Stimulated activated CD8-positive, alpha-beta memory T cell treated with anti-CD3 and anti-CD28 coated beads, Interleukin-4, amount 100 ng/mL, for 24 hours (primary cell): ENCODE results near the gene POLDIP2.

Experiments used
- DNase-seq: peaks from one replicate; pipeline ENCODE4 v3.0.0-alpha.2; 2020; ENCODE audit warnings: low read depth

Gene POLDIP2

DNA sequence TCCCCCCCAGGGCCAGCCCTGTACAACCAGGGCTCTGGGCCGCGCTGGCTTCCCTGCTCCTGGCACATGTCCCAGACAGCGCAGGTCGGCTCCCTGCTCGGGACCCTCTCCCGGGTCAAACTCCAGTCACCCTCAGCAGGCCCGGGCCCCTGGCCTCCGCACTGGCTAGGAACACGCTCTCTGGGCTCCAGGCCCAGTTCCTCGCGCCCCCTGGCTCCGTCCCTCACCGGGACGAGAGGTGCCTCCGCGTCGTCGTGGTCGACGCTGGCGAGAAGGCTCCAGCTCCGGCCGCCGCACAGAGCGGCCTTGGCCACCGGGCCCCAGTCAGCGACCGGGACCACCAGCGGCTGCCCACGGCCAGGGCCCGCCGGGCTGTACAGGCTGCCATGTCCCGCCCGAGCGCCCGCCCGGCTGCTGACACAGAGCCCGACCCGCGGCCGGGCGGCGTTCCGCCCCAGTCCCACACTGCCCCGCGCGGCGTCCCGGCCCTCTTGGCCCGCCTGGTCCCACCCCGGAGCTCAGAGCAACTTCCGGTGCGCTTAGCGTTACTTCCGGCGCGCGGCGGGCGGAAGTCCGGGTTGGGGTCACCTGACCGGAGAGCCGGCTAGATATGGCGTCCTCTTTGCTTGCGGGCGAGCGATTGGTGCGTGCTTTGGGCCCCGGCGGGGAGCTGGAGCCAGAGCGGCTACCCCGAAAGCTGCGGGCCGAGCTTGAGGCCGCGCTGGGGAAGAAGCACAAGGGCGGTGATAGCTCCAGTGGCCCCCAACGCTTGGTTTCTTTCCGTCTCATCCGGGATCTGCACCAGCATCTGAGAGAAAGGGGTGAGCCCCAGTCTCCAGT is at the start of gene POLDIP2:
POLDIP2 (minus strand) TSS at position 467 of the 840 bp plus-strand sequence; CDS start at position 388, 79 bp downstream.
- peak; percentile 95 for DNase-seq

GRCh38 chr17:28406473-28406814 is 49.1 kb upstream of the POLDIP2 start:
- no peak for DNase-seq

GRCh38 chr17:28405632-28406472 is 48.5 kb upstream of the POLDIP2 start, which contains the start of gene SLC46A1:
Gene SLC46A1, minus strand, starts transcription at chr17:28406212. Its CDS starts 98 bp downstream, at chr17:28406114.
- DNase-seq, result peak; percentile 65

DNA sequence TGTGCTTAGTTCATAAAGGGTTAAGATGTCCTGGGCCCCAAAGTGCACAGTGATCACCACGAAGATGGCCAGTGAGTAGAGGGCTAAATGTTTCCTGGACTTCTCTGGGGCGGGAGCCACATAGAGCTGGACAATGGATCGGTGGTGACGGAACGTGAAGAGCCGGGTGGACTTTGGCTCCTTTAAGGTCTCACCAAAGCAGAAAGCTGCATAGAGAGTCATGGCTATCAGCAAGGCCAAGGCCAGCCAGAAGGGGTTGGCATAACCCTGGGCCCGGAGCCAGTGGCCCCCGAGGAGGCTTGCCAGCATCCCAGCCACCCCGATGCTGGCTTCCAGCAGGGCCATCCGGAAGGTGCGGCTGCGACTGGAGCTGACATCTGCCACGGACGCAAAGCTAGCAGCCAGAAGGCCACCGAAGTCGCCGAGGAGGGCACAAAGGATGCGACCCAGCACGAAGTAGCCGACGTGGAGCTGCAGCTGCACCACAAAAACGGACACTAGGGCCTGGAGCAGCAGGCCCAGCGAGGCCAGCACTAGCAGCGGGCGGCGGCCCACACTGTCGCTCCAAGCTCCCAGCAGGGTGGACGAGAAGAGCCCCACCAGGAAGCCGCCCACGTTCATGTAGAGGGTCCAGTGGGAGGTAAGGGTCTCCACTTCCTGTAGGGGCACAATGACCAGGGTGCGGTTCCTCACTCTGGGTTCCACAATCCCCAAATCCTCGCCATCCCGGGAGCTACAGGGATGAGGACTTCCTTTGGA is 47.7 kb upstream of the POLDIP2 start:
- no peak for DNase-seq

DNA sequence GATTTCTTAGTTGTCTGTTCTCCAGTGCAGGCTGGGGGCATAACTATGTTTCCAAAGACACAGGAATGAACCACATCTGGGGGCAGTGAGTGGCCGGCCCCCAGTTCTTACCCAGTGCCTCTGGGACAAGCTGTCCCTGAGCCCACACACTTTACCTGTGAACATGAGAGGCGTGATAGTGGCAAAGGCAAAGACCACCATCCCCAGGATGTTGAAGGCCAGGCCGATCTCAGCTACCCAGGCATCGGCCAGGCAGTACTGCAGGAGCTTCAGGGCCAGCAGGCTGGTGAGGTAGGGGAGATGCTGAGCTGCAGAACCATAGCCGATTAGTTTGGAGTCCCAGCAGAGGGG is 47.1 kb upstream of the POLDIP2 start:
- no peak for DNase-seq

DNA sequence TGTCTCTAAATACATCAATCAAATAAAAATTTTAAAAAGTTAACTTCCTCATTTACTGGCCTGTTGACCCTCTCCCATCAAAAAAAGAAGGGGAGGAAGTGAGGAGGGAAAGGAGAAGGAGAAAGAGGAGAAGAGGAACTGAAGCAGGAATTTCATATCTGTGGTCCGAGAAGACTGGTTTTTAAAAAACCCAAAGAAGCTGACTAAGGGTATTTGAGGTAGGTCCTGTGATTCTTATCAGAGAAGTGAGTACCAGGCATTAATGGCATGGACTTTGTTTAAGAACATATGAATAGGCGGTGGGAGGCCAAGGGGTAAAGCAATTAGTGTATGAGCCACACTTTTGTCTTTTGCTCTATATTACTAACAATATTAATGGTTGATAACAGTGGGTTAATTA is 46.7 kb upstream of the POLDIP2 start:
- DNase-seq, result no peak

DNA sequence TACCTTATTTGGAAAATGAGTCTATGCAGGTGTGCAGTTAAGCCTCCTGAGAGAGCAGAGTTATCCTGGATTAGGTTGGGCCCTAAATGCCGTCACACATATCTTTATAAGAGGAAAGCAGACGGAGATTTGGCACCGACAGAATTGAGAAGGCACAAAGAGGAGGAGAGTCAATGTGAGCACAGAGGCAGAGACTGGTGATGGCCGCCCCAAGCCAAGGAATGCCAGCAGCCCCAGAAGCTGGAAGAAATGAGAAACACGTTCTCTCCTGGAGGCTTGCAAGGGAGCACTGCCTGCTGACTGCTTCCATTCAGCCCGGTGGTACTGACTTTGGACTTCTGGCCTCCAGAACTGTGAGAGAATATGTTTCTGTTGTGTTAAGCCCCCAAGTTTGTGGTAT is 45.5 kb upstream of the POLDIP2 start:
- DNase-seq, result no peak

GRCh38 chr17:28402224-28402630 is 44.9 kb upstream of the POLDIP2 start:
- no peak for DNase-seq

- no peak for DNase-seq
Observed at GRCh38 chr17:28399808-28400207, 42.5 kb upstream of the POLDIP2 start.

DNA sequence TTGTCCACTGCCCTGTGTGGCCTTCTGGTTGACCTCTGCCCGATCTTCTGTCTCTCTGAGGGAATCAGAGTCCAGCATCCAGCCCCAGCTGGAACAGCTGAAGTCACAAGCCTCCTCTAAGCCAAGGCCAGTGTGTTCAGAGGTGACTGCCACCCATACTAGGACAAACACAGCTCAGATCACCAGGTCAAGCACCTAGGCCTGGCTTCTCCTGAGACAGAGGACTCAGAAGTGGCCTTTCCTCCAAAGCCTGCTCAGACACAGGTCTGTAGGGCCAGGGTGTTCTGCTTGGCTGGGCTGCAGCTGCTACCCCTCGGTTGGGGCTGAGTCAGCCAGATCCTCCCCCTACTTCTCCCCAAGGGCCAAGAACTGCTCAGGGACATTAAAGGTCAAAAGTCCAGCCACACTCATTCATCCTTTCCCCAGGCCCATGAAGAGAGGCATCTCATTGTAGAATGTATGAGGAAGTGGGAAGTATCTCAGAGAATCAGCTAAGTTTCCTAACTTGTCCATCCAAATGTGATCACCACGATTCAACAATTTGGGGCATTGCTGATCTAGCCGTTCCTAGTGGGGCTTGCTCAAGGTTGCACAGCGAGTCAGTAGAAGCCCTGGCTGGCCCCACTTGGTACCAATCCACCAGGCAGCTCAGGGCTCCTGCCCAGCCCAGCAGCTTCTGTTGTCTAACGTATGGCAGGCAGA is 41.1 kb upstream of the POLDIP2 start:
- no peak for DNase-seq

- DNase-seq, result no peak
Observed at GRCh38 chr17:28397687-28398279, 40.5 kb upstream of the POLDIP2 start.

- no peak for DNase-seq
Observed at GRCh38 chr17:28397275-28397674, 39.9 kb upstream of the POLDIP2 start.

DNA sequence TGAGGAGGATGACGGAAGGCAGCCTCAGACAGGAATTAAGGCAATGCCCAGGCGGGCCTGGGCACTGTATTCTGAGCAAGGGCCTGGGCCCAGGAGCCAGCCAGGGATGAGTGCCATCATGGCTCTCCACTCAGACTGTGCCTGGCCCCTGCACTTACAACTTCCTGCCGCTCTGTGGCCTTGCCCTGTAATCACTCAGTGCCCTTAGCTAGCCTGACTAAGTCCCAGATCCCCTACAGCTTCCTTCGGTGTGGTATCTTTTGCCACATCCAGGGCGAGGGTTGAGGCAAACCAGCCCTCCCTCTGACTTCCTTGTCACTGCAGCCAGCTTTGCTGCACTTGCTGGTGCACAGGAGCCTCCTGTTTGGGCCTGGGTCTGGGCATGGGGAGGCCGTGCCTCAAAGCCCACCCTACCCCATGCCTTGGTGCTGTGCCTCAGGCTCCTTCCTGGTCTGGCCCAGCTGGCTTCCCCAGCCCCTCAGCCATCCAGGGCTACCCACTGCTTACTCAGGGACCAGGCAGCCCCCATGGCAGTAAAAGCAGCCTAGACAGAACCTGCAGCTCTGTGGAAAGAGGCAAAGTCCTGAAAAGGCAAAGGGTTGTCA is 39.4 kb upstream of the POLDIP2 start:
- DNase-seq, result no peak

- no peak for DNase-seq
Observed at GRCh38 chr17:28395968-28396367, 38.6 kb upstream of the POLDIP2 start.

DNA sequence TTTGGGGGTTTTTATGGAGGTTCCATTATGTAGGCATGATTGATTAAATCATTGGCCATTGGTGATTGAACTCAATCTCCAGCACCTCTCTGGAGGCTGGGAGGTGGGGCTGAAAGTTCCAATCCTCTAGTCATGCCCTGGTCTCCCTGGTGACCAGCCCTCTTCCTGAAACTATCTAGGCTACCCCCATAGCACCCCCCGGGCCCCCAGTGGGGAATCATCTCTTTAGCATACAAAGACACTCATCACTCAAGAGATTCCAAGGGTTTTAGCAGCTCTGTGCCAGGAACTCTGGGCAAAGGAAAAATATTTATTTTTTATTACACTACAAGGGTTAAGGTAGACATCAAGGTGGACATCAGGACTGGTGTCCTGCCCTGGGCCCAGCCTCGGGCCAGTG is 38.1 kb upstream of the POLDIP2 start:
- DNase-seq, result no peak

DNA sequence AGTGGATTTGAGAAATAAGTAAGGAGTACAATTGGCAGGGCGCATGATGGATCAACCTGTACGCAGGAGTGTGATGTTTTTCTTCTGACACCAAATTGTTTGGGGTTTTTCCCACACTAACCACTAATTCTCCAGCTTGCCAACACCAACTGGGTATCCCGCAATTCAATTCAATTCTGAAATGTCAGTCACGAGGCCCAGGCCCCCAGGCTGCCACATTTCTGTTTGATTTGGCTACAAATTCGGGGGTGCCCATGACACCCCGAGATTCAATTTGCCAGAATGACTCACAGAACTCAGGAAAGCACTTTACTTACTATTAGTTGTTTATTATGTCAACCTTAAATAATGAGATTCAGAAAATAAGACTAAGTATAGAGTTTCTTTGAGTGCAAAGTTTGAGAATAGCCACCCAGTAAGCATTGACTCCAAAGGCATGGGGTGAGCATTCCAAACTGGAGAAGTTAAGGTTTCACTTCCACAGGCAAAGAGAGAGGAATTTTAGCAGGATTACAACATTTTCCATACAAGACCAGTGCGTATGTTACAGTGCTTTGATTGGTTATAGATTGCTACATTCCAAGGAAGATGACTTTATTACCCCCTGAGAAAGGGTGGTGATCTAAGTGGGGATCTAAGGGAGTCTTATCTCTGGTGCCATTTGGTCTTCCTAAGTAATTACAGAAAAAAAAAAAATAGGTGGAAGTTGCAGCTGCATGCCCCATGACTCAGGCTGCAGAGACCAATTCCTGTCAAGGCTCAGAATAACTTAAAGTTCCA is 37.2 kb upstream of the POLDIP2 start:
- no peak for DNase-seq

DNA sequence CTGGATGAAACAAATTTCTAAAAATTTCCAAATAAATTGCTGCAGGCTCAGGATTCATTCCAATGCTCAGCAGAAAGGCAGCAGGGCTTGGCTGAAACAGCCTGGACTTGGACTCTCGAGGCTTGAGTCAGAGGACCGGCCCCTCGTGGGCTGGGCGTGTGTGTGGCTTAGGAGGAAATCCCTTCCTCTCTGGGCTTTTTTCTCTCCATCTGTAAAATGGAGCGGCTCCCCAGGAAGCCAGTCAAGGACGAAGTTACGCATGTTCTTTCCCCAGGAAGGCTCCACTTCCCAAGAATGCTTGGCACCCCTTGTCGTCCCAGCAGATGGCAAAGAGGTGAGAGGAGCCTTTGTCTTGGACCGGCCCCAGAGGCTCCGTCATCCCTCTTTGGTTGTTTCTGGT is 35.2 kb upstream of the POLDIP2 start:
- DNase-seq, result no peak

- no peak for DNase-seq
Observed at GRCh38 chr17:28391401-28391800, 34.1 kb upstream of the POLDIP2 start.

DNA sequence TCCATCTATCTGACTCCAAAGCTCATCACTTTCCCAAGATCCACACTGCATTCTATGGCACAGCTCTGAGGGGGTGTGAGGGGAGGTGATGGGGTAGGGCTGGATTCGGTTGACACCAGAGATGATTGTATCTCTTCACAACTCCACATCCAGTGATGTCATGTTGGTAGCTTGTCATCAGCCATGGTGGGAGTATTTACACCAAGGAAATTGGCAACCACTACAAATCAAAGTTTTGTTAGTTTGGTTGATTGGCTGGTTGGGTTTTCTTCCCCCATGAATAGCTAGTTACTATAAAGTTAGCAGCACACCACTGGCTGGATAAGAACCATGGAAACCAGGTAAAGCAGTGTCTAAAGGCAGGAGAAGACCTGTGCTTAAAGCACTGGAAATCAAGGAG is 33.7 kb upstream of the POLDIP2 start:
- DNase-seq, result no peak

DNA sequence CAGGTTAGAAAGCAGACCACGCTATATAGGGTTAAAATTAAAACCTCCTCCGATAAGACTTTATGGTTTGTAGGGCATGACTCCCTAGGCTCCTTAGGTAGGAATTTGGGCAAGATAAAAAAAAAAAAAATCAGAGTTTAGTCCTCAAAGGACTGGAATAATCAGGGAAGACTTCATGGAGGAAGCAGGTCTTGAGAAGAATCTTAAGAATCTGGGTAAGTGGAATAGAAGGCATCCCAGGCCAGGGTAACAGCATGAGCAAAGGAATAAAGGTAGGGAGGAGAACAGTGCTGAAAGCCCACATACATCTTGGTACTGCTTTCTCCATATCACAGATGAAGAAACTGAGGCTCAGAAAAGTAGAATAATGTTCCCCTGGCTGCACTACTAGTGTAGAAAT is 33.2 kb upstream of the POLDIP2 start:
- no peak for DNase-seq
